Forelimb muscle (tissue), 1 donor: ENCODE measurements around the gene CASZ1. TPM values are rescaled to one million over a fixed set of nuclear protein-coding genes. Genes with fewer than 3 reads are reported as not detected.

Source experiments
- DNase-seq: peaks from one replicate; pipeline ENCODE4 v3.0.0-alpha.2; 2013; ENCODE audit warnings: low read depth
- polyA plus RNA-seq: library from polyadenylated mRNA; unstranded; fragments of 120-200 nt; gene quantifications from one replicate; pipeline ENCODE4 v1.2.1, GENCODE V29; 2013; ENCODE audit not compliant: insufficient read length

The CASZ1 gene
- polyA plus RNA-seq, 1 donor = 59.0 TPM

GRCh38 chr1:10657088-10657847 lies 139.2 kb downstream of the CASZ1 start:
- no peak for DNase-seq

DNA sequence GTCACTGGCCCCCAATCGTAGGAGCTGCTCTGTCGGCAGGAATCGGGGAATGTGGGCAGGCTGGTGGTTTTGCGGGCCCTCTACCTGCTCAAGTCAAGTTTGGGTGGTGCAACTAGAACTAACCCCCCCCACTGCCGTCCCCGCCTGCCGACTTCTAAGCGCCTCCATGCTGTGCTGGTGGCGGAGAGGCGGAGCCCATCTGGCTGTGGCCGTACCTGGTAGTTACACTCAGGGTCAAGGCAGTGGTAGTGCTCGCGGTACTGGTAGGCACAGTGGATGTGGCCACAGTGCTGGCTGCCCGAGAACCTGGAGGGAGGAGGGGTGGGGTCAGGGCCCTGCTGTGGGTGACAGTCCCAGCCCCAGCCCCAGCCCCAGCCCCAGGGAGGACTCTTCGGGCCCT lies 140.0 kb downstream of the CASZ1 start:
- no peak for DNase-seq

GRCh38 chr1:10655002-10655401 lies 141.4 kb downstream of the CASZ1 start:
- DNase-seq = no peak

DNA sequence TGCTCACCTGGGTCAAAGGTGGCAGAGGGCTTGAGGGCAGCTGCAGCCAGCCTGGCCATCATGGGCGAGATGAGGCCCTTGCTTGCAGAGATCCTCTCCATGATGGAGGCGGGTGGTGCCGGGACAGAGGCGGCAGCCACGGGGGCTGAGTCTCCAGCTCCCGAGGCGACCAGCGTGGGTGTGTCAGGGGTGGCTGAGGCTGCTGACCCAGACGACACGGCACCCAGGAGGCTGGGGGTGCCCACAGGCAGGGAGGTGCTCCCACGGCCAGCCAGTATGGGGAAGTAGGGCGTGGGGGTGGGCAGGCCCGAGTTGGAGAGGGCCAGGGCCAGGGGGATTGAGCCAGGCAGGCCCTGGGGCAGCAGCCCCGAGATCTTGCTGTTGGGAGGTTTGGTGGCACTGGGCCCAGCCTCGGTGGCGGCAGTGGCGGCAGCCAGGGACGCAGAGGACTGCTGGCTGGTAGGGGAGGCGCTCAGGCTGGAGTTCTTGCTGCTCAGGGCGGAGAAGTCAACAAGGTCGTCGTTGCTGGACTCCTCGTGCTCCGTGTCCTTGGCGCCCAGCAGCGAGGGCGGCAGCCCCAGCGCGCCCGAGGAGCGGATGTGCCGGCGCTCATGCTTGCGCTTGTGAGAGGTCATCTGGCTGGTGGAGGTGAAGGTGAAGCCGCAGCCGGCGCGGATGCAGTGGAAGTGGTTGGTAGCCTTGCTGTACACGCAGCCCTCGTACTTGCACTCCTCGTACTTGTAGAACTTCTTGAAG lies 142.9 kb downstream of the CASZ1 start:
- no peak for DNase-seq

- no peak for DNase-seq
Observed at GRCh38 chr1:10652626-10653025, 143.8 kb downstream of the CASZ1 start.

- DNase-seq = no peak
Observed at GRCh38 chr1:10651793-10652192, 144.7 kb downstream of the CASZ1 start.

DNA sequence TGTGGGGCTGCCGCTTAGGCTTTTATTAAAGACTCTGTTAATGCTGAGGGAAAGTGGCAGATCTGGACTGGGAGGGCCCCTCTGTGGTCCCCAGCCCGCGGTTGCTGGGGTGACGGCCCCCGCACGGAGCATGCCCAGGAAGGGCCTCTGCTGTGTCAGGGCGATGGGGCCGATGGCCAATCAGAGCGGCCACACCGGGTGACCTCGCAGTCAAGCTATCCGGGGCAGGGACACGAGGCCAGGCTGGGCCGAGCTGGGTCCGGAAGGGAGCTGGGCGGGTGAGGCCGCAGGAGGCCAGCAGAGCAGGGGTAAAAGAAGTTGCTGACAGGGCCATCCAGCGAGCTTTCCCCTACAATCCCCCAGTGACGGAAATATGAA lies 145.1 kb downstream of the CASZ1 start:
- DNase-seq = no peak

GRCh38 chr1:10650556-10651388 lies 145.7 kb downstream of the CASZ1 start:
- DNase-seq = no peak

DNA sequence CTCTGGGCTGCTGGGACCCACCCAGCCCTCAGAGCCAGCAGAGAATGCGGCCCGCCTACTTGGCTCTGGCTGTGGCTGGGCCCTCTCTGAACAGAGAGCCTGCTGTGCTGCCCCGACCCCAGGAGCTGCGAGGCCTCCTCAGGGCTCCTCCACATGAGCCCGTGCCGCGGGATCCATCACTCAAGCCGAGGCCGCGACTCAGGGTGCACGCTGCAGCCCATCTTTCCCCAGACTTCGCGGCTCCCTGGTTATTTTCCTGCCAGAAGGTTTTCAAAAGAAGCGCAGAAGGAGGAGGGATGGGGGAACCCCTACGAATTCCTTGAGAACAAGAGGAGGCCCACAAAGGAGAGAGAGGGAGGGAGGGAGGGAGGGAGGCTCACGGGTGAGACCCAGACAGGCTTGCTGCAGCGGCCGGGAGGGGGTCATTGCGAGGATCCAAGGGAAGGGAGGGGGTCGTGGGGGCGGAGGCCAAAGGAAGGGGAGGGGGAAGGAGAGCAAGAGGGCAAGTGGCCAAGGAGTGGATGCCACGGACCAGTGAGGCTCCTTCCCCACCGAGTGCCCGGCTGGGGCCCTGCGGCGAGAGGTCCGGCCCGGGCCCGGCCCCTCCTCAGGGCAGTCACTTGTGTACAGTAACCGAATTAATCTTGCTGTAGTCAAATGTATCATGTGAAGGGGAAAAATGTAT lies 146.8 kb downstream of the CASZ1 start:
- DNase-seq = no peak

GRCh38 chr1:10648689-10649516 lies 147.5 kb downstream of the CASZ1 start:
- no peak for DNase-seq

GRCh38 chr1:10647414-10648170 lies 148.9 kb downstream of the CASZ1 start:
- no peak for DNase-seq

GRCh38 chr1:10646347-10646861 lies 150.0 kb downstream of the CASZ1 start:
- DNase-seq = no peak

- no peak for DNase-seq
Observed at GRCh38 chr1:10644307-10645128, 151.9 kb downstream of the CASZ1 start.

DNA sequence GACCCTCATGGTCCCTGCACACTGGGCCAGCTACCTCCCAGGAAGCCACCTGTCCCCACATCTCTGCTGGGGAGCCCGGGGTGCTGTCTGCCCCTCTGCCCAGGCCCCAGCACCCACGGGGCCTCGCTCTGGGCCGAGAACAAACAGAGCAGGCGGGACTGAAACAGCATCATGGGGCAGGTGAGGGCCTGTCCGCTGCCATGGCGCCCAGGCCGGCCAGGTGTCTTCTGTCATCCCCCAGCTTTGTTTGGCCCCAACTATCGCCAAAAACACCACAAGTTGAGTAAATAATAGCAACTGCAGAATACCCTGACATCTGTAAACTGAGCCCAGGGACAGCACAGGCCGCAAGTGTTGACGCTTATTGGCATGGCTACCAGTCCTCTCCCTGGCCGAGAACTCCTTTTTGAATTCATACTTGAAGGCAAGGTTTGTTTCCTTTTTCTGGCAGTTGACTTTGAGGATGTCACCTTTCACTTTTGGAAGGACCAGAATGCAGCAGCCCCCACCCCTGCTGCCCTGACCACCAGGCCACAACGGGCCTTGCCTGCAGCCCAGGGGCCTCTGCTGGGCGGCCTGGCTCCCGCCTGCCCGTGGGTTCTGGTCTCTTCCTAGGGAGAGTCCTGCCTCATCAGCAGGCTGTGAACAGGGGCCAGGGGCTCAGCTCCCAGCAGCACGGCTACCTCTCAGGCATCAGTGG lies 152.7 kb downstream of the CASZ1 start:
- DNase-seq = no peak

DNA sequence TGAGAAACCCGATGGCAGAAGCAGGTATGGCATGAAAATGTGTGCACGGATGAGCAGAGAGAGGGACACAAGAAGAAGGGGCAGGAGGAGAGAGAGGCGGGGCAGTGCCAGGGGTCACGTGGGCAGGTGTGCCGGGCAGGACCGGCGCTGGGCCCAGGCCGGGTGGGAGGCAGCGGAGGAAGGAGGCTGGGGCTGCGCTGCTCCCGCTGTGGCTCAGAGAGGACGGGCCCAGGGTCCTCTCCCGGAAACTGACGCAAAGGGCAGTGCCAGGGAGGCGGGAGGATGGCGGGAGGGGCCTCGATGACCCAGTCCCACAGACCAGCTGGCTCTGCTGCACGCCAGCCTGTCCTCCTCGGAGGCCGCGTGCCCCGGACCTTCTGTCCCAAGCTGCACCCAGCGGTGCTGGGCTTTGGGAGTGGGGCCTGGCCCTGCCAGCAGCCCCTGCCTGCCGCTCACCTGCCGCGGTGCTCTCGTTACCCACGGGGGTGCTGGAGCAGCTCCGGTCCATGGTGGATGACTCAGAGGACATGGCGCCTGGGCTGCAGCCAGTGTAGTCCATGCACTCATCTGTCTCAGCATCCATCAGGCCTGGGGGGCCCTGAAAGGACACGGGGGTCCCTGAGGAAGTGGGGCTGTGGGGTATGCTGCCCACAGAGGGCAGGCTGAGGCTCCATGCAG lies 153.9 kb downstream of the CASZ1 start:
- DNase-seq = no peak

- no peak for DNase-seq
Observed at GRCh38 chr1:10641976-10642375, 154.5 kb downstream of the CASZ1 start.

- DNase-seq = no peak
Observed at GRCh38 chr1:10640843-10641553, 155.4 kb downstream of the CASZ1 start.
